NCI-H2196 treated with DMSO at 0.1 percent for 48 hours (cell line): ENCODE results near the gene HEMGN.
"Not testable (repeated sequence)": the region's sequence is repeated elsewhere in the genome, so short reads cannot be mapped to it uniquely, and the experiment has no call there.

Source experiments
- DNase-seq: peaks from one replicate; lab custom pipeline; 2025; ENCODE audit not compliant: unreplicated experiment; lab: John Stamatoyannopoulos, UW

HEMGN gene

DNA sequence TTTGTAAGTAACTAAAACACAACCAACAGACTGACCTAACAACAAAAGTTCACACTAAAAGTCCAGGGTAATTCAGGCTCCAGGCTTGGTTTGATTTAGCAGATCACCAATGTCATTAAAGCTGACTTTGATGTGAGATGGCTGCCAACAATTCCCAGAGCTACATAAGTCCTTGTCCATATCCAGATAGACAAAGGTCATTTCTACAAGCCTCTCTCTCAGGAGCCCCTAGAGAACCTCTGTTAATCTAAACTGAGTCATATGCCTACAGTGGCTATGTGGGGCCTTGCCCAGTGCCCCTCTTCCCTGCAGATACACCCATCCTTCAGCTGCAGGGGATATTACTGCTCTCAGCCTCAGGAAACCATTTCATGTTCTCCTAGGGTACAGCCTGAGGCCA lies 26.9 kb upstream of the HEMGN start:
- DNase-seq: no peak

- DNase-seq: no peak
Measured at GRCh38 chr9:97963232-97963631, 25.3 kb upstream of the HEMGN start.

DNA sequence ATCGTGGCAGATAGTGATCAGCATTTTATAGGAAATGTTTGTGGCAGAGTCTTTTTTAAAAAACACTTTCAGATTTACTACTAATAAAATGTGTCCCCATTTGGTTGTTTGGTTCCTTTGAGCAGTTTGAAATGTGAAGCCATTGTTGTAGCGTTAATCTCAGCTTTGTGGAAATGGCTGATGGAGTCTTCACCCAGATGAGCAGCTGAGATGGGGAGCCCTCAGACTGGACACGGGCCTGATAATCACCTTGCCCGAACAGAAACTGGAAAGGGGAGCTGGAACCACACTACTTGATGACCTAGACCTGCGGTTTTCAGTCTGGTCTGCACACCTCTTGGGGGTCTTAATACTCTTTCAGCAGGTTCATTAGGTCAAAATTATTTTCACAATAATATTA lies 24.6 kb upstream of the HEMGN start:
- DNase-seq: no peak

- DNase-seq: no peak
Measured at GRCh38 chr9:97962136-97962535, 24.2 kb upstream of the HEMGN start.

- no peak for DNase-seq
Measured at GRCh38 chr9:97961361-97961760, 23.4 kb upstream of the HEMGN start.

DNA sequence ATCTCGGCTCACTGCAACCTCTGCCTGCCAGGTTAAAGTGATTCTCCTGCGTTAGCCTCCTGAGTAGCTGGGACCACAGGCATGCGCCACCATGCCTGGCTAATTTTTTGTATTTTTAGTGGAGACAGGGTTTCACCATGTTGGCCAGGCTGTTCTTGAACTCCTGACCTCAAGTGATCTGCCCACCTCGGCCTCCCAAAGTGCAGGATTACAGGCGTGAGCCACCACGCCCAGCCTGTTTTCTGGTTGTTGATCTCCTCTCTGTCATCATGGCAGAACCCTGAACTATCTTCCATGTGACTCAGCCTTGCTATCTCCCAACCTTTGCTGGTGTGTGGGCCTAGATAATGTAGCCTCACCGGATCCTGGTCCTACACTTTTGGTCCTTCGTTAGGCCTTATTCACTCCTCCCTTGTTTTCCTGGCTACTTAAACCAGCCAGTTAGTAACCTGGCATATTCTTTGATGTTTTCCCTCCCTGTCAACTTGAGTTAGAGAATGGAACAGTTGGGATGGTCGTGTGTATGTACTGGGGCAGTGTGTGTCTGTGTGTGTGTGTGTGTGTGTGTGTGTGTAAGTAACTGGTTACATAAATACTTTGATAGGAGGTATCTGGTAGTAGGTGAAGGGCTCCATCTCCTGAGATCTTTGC lies 22.8 kb upstream of the HEMGN start:
- not testable (repeated sequence) for DNase-seq

DNA sequence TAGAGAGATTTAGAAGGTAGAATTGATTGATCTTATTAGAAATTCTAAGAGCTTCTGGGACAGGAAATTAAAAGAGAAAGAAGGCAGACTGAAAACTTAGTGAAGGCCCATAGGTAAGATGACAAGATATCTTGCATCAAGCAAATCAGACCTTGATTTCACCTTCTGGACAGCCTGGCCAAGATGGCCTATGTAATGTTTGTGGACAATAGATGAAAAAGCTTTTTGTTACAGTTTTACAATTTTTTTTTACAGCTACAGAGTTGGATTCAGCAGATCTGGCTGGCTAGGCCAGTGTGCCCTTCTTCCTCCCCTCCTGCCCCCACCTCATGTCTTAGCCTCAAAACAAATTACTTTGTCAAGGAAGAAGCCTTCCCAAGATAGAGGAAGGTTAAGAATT lies 21.6 kb upstream of the HEMGN start:
- no peak for DNase-seq

DNA sequence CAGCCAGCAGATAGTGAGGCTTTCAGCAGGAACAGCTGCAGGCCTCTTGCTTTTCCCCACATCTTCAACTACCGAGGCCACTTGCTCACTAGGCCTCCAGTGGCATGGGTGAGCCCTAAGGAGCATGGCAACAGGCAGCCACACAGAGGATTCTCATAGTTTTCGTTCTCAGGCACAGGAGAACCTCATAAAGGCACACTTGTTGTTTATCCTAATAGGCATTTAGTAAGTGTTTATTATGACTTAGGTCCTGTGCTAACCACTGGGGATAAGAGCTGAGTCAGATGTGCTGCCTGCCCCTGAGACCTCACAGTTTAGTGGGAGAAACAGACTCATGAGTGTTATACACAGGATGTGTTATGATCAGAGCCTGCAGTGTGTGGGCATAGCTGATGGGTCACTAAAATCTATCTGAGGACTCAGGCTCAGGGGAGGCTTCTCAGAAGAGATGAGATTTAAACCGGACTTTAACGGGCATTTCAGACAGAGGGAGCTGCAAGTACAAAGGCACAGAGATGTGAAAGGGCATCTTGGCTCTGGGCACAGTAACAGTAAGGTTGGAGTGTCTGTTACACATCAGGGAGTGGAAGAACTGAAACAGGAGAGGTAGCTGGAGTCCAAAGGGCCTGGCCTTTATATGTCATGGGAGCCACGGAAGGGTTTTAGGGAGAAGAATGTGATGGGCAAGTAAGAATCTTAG lies 21.0 kb upstream of the HEMGN start:
- no peak for DNase-seq

GRCh38 chr9:97956331-97956730 lies 18.4 kb upstream of the HEMGN start:
- no peak for DNase-seq

DNA sequence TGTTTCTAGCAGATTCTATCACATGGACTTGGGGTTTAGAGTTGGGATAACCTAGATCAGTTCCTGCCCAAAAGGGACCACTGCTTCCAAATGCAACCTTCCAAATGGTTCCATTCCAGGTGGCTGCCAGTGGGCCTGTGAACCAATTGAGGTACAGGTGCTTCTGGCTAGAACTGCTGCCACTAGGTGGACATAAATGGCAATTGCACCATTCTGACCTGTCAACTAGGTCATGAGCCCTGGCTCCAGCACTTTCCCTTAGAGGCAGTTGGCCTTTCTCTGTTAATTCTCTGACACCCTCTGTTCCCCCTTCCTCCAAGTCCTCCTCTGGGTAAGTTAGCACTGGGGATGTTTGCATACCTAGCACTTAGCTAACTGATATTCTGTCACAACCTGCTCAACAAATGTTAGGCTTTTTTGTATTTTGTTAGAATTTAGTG lies 16.6 kb upstream of the HEMGN start:
- peak; percentile 28 for DNase-seq

GRCh38 chr9:97950873-97951272 lies 12.9 kb upstream of the HEMGN start:
- DNase-seq: not testable (repeated sequence)

GRCh38 chr9:97947094-97947493 lies 9.1 kb upstream of the HEMGN start:
- not testable (repeated sequence) for DNase-seq

GRCh38 chr9:97945470-97945869 lies 7.5 kb upstream of the HEMGN start:
- not testable (repeated sequence) for DNase-seq

DNA sequence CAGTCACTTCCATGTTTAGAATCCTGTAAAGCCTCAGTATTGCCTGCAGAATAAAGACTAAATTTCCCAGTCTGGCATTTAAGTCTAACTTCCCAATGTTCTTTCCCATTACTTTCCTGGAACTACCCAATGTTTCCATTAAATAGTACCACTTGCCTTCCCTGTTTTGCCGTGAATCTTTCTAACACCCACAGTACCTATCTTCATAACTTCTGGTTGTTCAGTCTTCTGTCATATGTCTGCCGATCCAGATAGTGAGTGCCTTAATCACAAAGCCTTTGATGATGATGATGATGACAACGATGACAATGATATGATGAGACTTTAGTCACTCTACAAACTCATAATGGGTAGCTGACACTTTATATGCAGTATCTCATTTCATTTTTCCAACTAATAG lies 6.6 kb upstream of the HEMGN start:
- DNase-seq: no peak

DNA sequence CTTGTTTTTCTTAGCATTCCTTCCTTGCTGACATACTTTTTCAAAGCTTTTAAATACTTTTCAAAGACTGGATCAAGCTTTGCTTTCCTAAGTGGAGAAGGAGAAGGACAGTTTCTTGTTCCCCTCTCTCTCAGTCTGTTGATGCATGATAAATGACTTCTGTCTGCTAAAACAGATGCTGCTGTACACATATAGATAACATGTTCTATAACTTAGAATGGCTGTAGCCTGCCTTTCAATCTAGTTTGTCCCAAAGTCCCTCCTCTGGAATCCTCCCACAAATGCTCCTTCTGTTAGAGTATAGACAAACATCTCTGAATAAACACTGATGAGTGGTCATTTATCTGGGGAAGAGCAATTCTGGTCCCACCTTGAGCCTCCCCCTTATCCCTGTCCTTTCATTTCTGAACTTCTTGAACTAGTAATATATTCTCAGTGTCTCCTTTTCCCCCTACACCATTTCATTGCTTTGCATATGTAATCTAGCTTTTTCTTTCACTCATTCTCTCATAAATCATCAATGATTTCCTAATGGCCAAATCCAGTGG lies 5.4 kb upstream of the HEMGN start:
- DNase-seq: no peak

DNA sequence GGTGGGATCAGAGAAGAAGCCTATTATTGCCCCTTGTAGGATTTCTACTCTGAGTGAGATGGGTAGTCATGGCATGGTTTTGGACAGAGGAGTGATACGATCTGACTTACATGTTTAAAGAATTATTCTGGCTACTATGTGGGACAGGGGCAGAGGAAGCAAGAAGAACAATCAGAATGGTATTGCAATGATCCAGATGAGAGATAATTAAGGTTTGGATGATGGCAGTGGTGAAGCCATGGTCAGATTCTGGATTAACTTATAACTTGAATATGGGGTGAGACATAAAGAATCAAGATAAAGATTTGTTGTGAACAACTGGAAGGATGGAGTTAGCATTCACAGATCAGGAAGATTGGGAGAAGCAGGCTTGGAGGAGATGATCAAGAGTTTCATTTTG lies 3.4 kb upstream of the HEMGN start:
- DNase-seq: no peak

DNA sequence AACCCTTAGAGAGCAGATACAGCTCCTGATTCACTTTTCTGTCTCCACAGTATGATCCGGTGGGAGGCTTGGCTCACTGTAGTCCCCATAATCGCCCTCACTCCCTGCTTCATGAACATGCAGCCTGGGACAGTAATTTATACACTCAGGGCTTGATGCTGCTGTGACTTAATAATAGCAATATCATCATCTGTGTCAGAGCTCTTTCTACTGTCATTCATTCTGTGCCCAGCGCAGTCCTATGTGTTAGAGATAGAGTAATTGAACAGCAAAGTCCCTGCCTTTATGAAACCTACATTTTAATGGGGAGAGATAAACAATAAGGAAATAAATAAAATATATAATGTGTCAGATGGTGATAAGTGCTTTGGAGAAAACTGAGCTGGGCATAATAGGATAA lies 2.8 kb upstream of the HEMGN start:
- DNase-seq: no peak

GRCh38 chr9:97940233-97940632 lies 2.3 kb upstream of the HEMGN start:
- no peak for DNase-seq

DNA sequence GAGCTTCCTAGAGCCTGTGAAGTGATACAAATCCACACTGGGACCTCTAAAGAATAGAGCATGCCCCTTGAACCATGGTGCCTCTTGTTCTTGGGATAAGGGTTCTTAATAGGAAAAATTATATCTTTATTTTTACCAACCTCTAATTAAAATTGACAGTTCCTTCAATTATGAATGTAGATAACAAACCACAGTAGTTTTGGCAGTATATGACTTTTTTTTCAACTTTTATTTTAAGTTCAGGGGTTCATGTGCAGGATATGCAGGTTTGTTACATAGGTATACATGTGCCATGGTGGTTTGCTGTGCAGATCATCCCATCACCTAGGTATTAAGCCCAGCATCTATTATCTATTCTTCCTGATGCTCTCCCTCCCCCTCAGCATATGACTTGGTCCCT lies 974 bp downstream of the HEMGN start:
- no peak for DNase-seq

GRCh38 chr9:97935276-97935675 lies 2.7 kb downstream of the HEMGN start:
- DNase-seq: no peak

GRCh38 chr9:97934321-97935115 lies 3.5 kb downstream of the HEMGN start:
- no peak for DNase-seq
